HFFc6 (cell line): Measurements from ENCODE around the gene ELL3. TPM values are rescaled to one million over a fixed set of nuclear protein-coding genes. Genes with fewer than 3 reads are reported as not detected.
A peak's percentile ranks its signal among the peaks of the same experiment; 100 is the strongest.
"Not testable (repeated sequence)": the region's sequence is repeated elsewhere in the genome, so short reads cannot be mapped to it uniquely, and the experiment has no call there.

Experiments
- DNase-seq: peaks from one replicate; pipeline ENCODE4 v3.0.0-alpha.2; 2018
- H3K27ac Mint-ChIP-seq: 2 replicates; pipeline ENCODE4 v1.8.0; 2020; ENCODE audit warnings: mild to moderate bottlenecking, mixed read lengths
- H3K27me3 Mint-ChIP-seq: 2 replicates; pipeline ENCODE4 v1.8.0; 2021; ENCODE audit warnings: mild to moderate bottlenecking, moderate library complexity, mixed read lengths; ENCODE audit not compliant: insufficient read depth
- H3K36me3 Mint-ChIP-seq: 2 replicates; pipeline ENCODE4 v1.8.0; 2021; ENCODE audit warnings: low read depth, mixed read lengths
- H3K4me1 Mint-ChIP-seq: 2 replicates; pipeline ENCODE4 v1.8.0; 2020; ENCODE audit warnings: low read depth, mixed read lengths
- H3K4me3 Mint-ChIP-seq: 2 replicates; pipeline ENCODE4 v1.8.0; 2020; ENCODE audit warnings: mild to moderate bottlenecking, moderate library complexity, mixed read lengths
- H3K9me3 Mint-ChIP-seq: 2 replicates; pipeline ENCODE4 v1.8.0; 2020; ENCODE audit warnings: mild to moderate bottlenecking, mixed read lengths
- CTCF ChIP-seq: fragments of 200-600 bp; sonication (generic); IDR thresholded peaks from 2 replicates; pipeline ENCODE4 v1.5.0; 2021; ENCODE audit warnings: antibody characterized with exemption, mild to moderate bottlenecking
- total RNA-seq, 6 experiments: library from RNA; stranded (reverse); fragmentation: NEBNext Ultra II Directional; extraction: Animal tissue kit (Norgen Biotek cat#: 25700); gene quantifications; 2 replicates in 1 of 6; 3 replicates in 5 of 6; pipeline ENCODE4 v1.2.3, GENCODE V29; 2021

The ELL3 gene
- total RNA-seq, 6 experiments from 2014 or later = 0.91 to 1.5 (median 1.1) TPM

- no peak for TF ChIP-seq CTCF
- no peak overlapping the region for H3K27ac Mint-ChIP-seq
- DNase-seq = no peak
- peaks cover 49% of the 10 kb centered on the region for H3K36me3 Mint-ChIP-seq
- H3K4me1 Mint-ChIP-seq = peaks cover 4% of the 10 kb centered on the region; the same call in 1 of the 2 replicates
- no peaks in the 10 kb centered on the region; the same call in 1 of the 2 replicates for H3K27me3 Mint-ChIP-seq
- H3K4me3 Mint-ChIP-seq = no peak overlapping the region
- no peaks in the 10 kb centered on the region for H3K9me3 Mint-ChIP-seq
Measured at GRCh38 chr15:43808960-43809678, 32.4 kb upstream of the ELL3 start.

- no peak overlapping the region for H3K4me3 Mint-ChIP-seq
- peaks cover 4% of the 10 kb centered on the region; the same call in 1 of the 2 replicates for H3K4me1 Mint-ChIP-seq
- no peaks in the 10 kb centered on the region for H3K9me3 Mint-ChIP-seq
- no peak for DNase-seq
- peaks cover 51% of the 10 kb centered on the region for H3K36me3 Mint-ChIP-seq
- TF ChIP-seq CTCF = no peak
- H3K27me3 Mint-ChIP-seq = no peaks in the 10 kb centered on the region; the same call in 1 of the 2 replicates
- no peak overlapping the region for H3K27ac Mint-ChIP-seq
Measured at GRCh38 chr15:43808435-43808950, 31.7 kb upstream of the ELL3 start.

DNA sequence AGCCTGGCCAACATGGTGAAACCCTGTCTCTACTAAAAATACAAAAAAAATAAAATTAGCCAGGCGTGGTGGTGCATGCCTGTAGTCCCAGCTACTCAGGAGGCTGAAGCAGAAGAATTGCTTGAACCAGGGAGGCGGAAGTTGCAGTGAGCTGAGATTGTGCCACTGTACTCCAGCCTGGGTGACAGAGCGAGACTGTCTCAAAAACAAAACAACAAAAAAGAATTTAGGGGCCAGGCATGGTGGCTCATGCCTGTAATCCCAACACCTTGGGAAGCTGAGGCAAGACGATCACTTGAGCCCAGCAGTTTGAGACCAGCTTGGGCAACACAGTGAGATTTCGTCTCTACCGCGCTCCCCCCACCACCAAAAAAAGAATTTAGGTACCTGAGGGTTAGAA, 25.9 kb upstream of the ELL3 start:
- not testable (repeated sequence) for H3K9me3 Mint-ChIP-seq, H3K4me3 Mint-ChIP-seq, H3K27ac Mint-ChIP-seq, DNase-seq
- Mint-ChIP-seq H3K36me3 (peaks cover 66% of the 10 kb centered on the region), H3K27me3 (peaks cover 11% of the 10 kb centered on the region), H3K4me1 (peaks cover 30% of the 10 kb centered on the region)

GRCh38 chr15:43800286-43801141, 23.7 kb upstream of the ELL3 start, which contains the start of gene HYPK:
TSS of gene HYPK (plus strand) at chr15:43800599. CDS start at chr15:43800623, 24 bp downstream.
- Mint-ChIP-seq H3K27me3 (peaks cover 12% of the 10 kb centered on the region), H3K27ac (peak within 1 kb of the TSS; percentile 95), H3K4me3 (peak within 1 kb of the TSS; percentile 95), H3K4me1 (peaks cover 51% of the 10 kb centered on the region), H3K9me3 (no peaks in the 10 kb centered on the region), H3K36me3 (peaks cover 64% of the 10 kb centered on the region)
- DNase-seq = peak; percentile 82
- TF ChIP-seq CTCF = no peak

DNA sequence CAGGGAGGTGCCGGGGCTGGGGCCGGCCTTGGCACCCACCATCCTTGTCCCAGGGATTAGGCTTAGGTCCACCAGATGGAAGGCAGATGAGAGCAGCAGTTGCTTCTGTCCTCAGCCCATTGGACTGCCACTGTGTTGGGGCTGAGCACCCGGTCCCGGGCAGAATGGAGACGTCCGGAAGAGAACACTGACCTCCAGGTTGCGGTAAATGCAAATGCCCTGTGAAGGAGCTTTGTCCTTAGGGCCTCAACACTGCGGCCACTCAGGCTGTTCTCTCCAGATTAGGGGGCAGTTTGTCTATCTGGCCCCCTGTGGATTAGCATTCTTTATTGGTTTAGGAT, 23.1 kb upstream of the ELL3 start, which contains the start of gene SERINC4:
SERINC4 (minus strand) TSS at position 276 of the 341 bp plus-strand sequence; CDS start at position 42, 234 bp downstream.
- no peak for DNase-seq
- no peak for TF ChIP-seq CTCF
- no peaks in the 10 kb centered on the region for H3K9me3 Mint-ChIP-seq
- peak within 1 kb of the TSS; percentile 95 for H3K4me3 Mint-ChIP-seq
- peak within 1 kb of the TSS; percentile 95 for H3K27ac Mint-ChIP-seq
- H3K27me3 Mint-ChIP-seq = peaks cover 17% of the 10 kb centered on the region
- H3K36me3 Mint-ChIP-seq = peaks cover 65% of the 10 kb centered on the region
- H3K4me1 Mint-ChIP-seq = peaks cover 57% of the 10 kb centered on the region
